ENCODE data around the gene PLAC8.
"Not testable (repeated sequence)": the region's sequence is repeated elsewhere in the genome, so short reads cannot be mapped to it uniquely, and the experiment has no call there.

GRCh38 chr4:83145776-83146175 lies 31.2 kb upstream of the PLAC8 start:
- TF ChIP-seq, protein P1, sequence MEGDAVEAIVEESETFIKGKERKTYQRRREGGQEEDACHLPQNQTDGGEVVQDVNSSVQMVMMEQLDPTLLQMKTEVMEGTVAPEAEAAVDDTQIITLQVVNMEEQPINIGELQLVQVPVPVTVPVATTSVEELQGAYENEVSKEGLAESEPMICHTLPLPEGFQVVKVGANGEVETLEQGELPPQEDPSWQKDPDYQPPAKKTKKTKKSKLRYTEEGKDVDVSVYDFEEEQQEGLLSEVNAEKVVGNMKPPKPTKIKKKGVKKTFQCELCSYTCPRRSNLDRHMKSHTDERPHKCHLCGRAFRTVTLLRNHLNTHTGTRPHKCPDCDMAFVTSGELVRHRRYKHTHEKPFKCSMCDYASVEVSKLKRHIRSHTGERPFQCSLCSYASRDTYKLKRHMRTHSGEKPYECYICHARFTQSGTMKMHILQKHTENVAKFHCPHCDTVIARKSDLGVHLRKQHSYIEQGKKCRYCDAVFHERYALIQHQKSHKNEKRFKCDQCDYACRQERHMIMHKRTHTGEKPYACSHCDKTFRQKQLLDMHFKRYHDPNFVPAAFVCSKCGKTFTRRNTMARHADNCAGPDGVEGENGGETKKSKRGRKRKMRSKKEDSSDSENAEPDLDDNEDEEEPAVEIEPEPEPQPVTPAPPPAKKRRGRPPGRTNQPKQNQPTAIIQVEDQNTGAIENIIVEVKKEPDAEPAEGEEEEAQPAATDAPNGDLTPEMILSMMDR (tag by site-specific recombination; IDR thresholded peaks at IDR 0.05): not testable (repeated sequence)
- TF ChIP-seq PBX3 (CRISPR knock-in tag; IDR thresholded peaks at IDR 0.05); YY1 (tag by site-specific recombination; IDR thresholded peaks at IDR 0.05); ZFP37 (tag by site-specific recombination; IDR thresholded peaks at IDR 0.05); ZNF292 (tag by site-specific recombination; IDR thresholded peaks at IDR 0.05; ENCODE audit: borderline replicate concordance, low read depth); ZSCAN5A (tag by site-specific recombination; IDR thresholded peaks at IDR 0.05); ZNF518A (tag by site-specific recombination; conservative IDR thresholded peaks at IDR 0.05; ENCODE audit: low read depth); ZFP41 (tag by site-specific recombination; IDR thresholded peaks at IDR 0.05; ENCODE audit: borderline replicate concordance): not testable (repeated sequence)
- TF ChIP-seq, protein P2, sequence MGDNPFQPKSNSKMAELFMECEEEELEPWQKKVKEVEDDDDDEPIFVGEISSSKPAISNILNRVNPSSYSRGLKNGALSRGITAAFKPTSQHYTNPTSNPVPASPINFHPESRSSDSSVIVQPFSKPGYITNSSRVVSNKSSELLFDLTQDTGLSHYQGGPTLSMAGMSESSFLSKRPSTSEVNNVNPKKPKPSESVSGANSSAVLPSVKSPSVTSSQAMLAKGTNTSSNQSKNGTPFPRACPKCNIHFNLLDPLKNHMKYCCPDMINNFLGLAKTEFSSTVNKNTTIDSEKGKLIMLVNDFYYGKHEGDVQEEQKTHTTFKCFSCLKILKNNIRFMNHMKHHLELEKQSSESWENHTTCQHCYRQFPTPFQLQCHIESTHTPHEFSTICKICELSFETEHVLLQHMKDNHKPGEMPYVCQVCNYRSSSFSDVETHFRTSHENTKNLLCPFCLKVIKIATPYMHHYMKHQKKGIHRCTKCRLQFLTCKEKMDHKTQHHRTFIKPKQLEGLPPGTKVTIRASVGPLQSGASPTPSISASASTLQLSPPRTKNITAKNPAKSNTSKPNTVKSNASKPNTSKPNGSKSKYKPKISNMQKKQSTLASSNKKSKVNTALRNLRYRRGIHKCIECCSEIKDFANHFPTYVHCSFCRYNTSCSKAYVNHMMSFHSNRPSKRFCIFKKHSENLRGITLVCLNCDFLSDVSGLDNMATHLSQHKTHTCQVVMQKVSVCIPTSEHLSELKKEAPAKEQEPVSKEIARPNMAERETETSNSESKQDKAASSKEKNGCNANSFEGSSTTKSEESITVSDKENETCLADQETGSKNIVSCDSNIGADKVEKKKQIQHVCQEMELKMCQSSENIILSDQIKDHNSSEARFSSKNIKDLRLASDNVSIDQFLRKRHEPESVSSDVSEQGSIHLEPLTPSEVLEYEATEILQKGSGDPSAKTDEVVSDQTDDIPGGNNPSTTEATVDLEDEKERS (tag by site-specific recombination; IDR thresholded peaks at IDR 0.05): not testable (repeated sequence)
- TF ChIP-seq, protein P3, sequence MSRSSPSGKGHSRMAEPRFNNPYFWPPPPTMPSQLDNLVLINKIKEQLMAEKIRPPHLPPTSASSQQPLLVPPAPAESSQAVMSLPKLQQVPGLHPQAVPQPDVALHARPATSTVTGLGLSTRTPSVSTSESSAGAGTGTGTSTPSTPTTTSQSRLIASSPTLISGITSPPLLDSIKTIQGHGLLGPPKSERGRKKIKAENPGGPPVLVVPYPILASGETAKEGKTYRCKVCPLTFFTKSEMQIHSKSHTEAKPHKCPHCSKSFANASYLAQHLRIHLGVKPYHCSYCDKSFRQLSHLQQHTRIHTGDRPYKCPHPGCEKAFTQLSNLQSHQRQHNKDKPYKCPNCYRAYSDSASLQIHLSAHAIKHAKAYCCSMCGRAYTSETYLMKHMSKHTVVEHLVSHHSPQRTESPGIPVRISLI (tag by site-specific recombination; IDR thresholded peaks at IDR 0.05): not testable (repeated sequence)

All from HEK293 (cell line).